ENCODE results near the gene LDLRAD2.

DNA sequence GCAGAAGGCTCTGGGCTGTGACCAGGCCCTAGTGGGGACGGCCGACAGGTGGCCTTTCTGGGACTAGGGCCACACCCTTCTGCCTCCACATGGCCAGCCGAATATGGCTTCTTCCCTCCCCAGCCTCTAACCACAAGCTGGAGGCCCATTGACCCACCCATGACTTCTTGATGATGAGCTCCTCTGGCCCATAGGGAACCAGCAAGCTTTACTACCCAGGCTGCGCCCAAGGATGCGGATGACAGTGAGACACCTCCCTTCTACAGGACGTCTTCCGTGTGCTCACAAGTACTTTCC, 41.0 kb downstream of the LDLRAD2 start:
- TF ChIP-seq POLR2AphosphoS5 (IDR thresholded peaks at IDR 0.05) (no peak), POLR2A (IDR thresholded peaks at IDR 0.05) (no peak)
